PC-3 (cell line): ENCODE measurements around the gene KCNG4. TPM values are rescaled to one million over a fixed set of nuclear protein-coding genes. Genes with fewer than 3 reads are reported as not detected.

ENCODE experiments used
- ATAC-seq: fragments of 200-7000 bp; cut with Tn5 transposase; 2 replicates; pipeline ENCODE4 v1.9.1; 2020; ENCODE audit warnings: mild to moderate bottlenecking, moderate library complexity
- BruUV-seq: library from RNA; stranded (reverse); fragments of 400-500 nt; replicated peaks from 2 replicates; lab custom pipeline; 2021; lab: Mats Ljungman, UMichigan
- CTCF ChIA-PET: fragments of 300-600 bp; sonication (Branson Sonifier 250); formaldehyde crosslinking; loops from one replicate; lab custom pipeline; 2022; ENCODE audit warnings: antibody characterized with exemption; lab: Charles Lee
- POLR2A ChIA-PET: fragments of 300-600 bp; sonication (Branson Sonifier 250); formaldehyde crosslinking; loops from one replicate; lab custom pipeline; 2022; ENCODE audit warnings: antibody characterized with exemption; ENCODE audit not compliant: unreplicated experiment; lab: Charles Lee
- DNase-seq: peaks from one replicate; pipeline ENCODE4 v3.0.0-alpha.2; 2015
- H2AFZ ChIP-seq: fragments of 300-600 bp; sonication (generic); 2 replicates; pipeline ENCODE4 v1.6.0; 2016; ENCODE audit warnings: antibody characterized with exemption, low read length
- H3F3A ChIP-seq: fragments of 300-600 bp; sonication (generic); one replicate; pipeline ENCODE4 v1.6.0; 2017; ENCODE audit warnings: antibody characterized with exemption, low read length, control low read depth, mild to moderate bottlenecking; ENCODE audit not compliant: unreplicated experiment
- H3K27ac ChIP-seq: fragments of 300-600 bp; sonication (generic); 2 replicates; pipeline ENCODE4 v1.5.1; 2016; ENCODE audit warnings: mild to moderate bottlenecking, low read length
- H3K27me3 ChIP-seq: fragments of 300-600 bp; sonication (generic); 2 replicates; pipeline ENCODE4 v1.6.1; 2016; ENCODE audit warnings: low read length, mixed read lengths
- H3K36me3 ChIP-seq: fragments of 300-600 bp; sonication (generic); 2 replicates; pipeline ENCODE4 v1.6.1; 2016; ENCODE audit warnings: low read depth, mixed run types, low read length, mixed read lengths
- H3K4me1 ChIP-seq: fragments of 300-600 bp; sonication (generic); 2 replicates; pipeline ENCODE4 v1.5.1; 2016; ENCODE audit warnings: low read length; ENCODE audit not compliant: insufficient read depth
- H3K4me2 ChIP-seq: fragments of 300-600 bp; sonication (generic); 2 replicates; pipeline ENCODE4 v1.6.0; 2016; ENCODE audit warnings: low read length
- H3K4me3 ChIP-seq: fragments of 300-600 bp; sonication (generic); 2 replicates; pipeline ENCODE4 v1.5.1; 2016; ENCODE audit warnings: mild to moderate bottlenecking, low read length, mixed read lengths
- H3K79me2 ChIP-seq: fragments of 300-600 bp; sonication (generic); 2 replicates; pipeline ENCODE4 v1.6.1; 2017; ENCODE audit warnings: low read length, mixed read lengths
- H3K9ac ChIP-seq: fragments of 300-600 bp; sonication (generic); 2 replicates; pipeline ENCODE4 v1.6.0; 2016; ENCODE audit warnings: mild to moderate bottlenecking, low read length
- H3K9me2 ChIP-seq: fragments of 300-600 bp; sonication (generic); replicated peaks from 2 replicates; pipeline ENCODE4 v1.6.1; 2016; ENCODE audit warnings: mixed run types, low read length, mixed read lengths
- H3K9me3 ChIP-seq: fragments of 300-600 bp; sonication (generic); 2 replicates; pipeline ENCODE4 v1.6.1; 2016; ENCODE audit warnings: low read length, mixed read lengths
- H4K20me1 ChIP-seq: fragments of 300-600 bp; sonication (generic); 2 replicates; pipeline ENCODE4 v1.6.1; 2016; ENCODE audit warnings: low read length, mixed read lengths
- CTCF ChIP-seq: fragments of 300-600 bp; sonication (generic); conservative IDR thresholded peaks from 2 replicates; pipeline ENCODE4 v1.5.1; 2017; ENCODE audit warnings: antibody characterized with exemption, low read depth, mild to moderate bottlenecking, low read length
- EZH2 ChIP-seq: fragments of 300-600 bp; sonication (generic); IDR thresholded peaks from one replicate; pipeline ENCODE4 v1.6.1; 2017; ENCODE audit warnings: antibody characterized with exemption, mild to moderate bottlenecking, low read length; ENCODE audit not compliant: unreplicated experiment
- EZH2phosphoT487 ChIP-seq: fragments of 300-600 bp; sonication (generic); IDR thresholded peaks from 2 replicates; pipeline ENCODE4 v1.6.1; 2018; ENCODE audit warnings: mild to moderate bottlenecking, antibody characterized with exemption, low read length, borderline replicate concordance
- intact Hi-C: fragments of 100-400 bp; cut with micrococcal nuclease; formaldehyde crosslinking; loops from 2 replicates; pipeline ENCODE4 v1.9.0; 2023
- total RNA-seq: library from RNA; depleted of rRNA; stranded (reverse); fragments of >200 nt; gene quantifications from 2 replicates; pipeline ENCODE4 v1.2.3, GENCODE V29; 2014

KCNG4 gene
- total RNA-seq, 1 experiment from 2014 or later = 0.04 TPM

- Histone ChIP-seq H3K9me3 (no peaks in the 10 kb centered on the region), H3K4me2 (no peak overlapping the region), H3K9ac (no peak overlapping the region), H3K79me2 (no peaks in the 10 kb centered on the region), H4K20me1 (no peaks in the 10 kb centered on the region), H3K36me3 (no peaks in the 10 kb centered on the region), H3F3A (no peaks in the 10 kb centered on the region), H2AFZ (no peak overlapping the region), H3K4me1 (no peaks in the 10 kb centered on the region), H3K4me3 (no peak overlapping the region), H3K27ac (no peak overlapping the region), H3K27me3 (0 out of 2 replicates have a peak, but pooled peaks cover 4% of the 10 kb centered on the region), H3K9me2 (no peaks in the 10 kb centered on the region)
- BruUV-seq = no TSS peak
- DNase-seq = no peak
- no peak for ATAC-seq
- ChIA-PET POLR2A (no interaction called here), CTCF (no interaction called here)
- TF ChIP-seq CTCF (no peak), EZH2 (no peak), EZH2phosphoT487 (no peak)
- intact Hi-C loops = no loop called here
Measured at GRCh38 chr16:84259691-84260090, 19.9 kb upstream of the KCNG4 start.

- intact Hi-C loops = no loop called here
- POLR2A ChIA-PET = no interaction called here
- no peak for ATAC-seq
Measured at GRCh38 chr16:84258266-84258665, 18.5 kb upstream of the KCNG4 start.

More at GRCh38 chr16:84258266-84258665, 18.5 kb upstream of the KCNG4 start:
- H3K4me3 ChIP-seq = no peak overlapping the region
- no peaks in the 10 kb centered on the region for H3K79me2 ChIP-seq
- 0 out of 2 replicates have a peak, but pooled peaks cover 4% of the 10 kb centered on the region for H3K27me3 ChIP-seq
- no peak overlapping the region for H3K27ac ChIP-seq
- H3F3A ChIP-seq = no peaks in the 10 kb centered on the region
- H3K9ac ChIP-seq = no peak overlapping the region
- TF ChIP-seq EZH2 (no peak), CTCF (no peak), EZH2phosphoT487 (no peak)
- H3K4me2 ChIP-seq = no peak overlapping the region
- H3K9me3 ChIP-seq = no peaks in the 10 kb centered on the region
- BruUV-seq = no TSS peak
- H3K4me1 ChIP-seq = no peaks in the 10 kb centered on the region
- no peak for DNase-seq
- CTCF ChIA-PET = no interaction called here
- H2AFZ ChIP-seq = no peak overlapping the region
- H3K9me2 ChIP-seq = no peaks in the 10 kb centered on the region
- H4K20me1 ChIP-seq = no peaks in the 10 kb centered on the region
- H3K36me3 ChIP-seq = no peaks in the 10 kb centered on the region
